HCT116 (cell line): ENCODE results near the gene GNB2. TPM values are rescaled to one million over a fixed set of nuclear protein-coding genes. Genes with fewer than 3 reads are reported as not detected.

ENCODE experiments used
- ATAC-seq: fragments of 200-7000 bp; cut with Tn5 transposase; 2 replicates; pipeline ENCODE4 v1.9.1; 2020; ENCODE audit warnings: mild to moderate bottlenecking, moderate library complexity
- BruUV-seq: library from RNA; stranded (reverse); fragments of 400-500 nt; replicated peaks from 2 replicates; lab custom pipeline; 2021; lab: Mats Ljungman, UMichigan
- CTCF ChIA-PET: fragments of 300-600 bp; sonication (Branson Sonifier 250); formaldehyde crosslinking; loops from one replicate; lab custom pipeline; 2021; ENCODE audit warnings: antibody characterized with exemption; lab: Charles Lee
- POLR2A ChIA-PET: fragments of 300-600, 350-600 bp; sonication (Branson Sonifier 250); formaldehyde crosslinking; loops from one replicate; lab custom pipeline; 2021; ENCODE audit warnings: antibody characterized with exemption; lab: Charles Lee
- RAD21 ChIA-PET, 2 experiments: fragments of 300-600 bp; sonication (Branson Sonifier 250); formaldehyde crosslinking; loops; one replicate each; lab custom pipeline; 2023; ENCODE audit warnings: low total read pairs in 2 of 2; ENCODE audit not compliant: uncharacterized antibody in 2 of 2, unreplicated experiment in 2 of 2, low non-redundant PET in 1 of 2; lab: Charles Lee
- DNase-seq: peaks from one replicate; pipeline ENCODE4 v3.0.0-alpha.2; 2010; ENCODE audit warnings: low read depth, low spot score
- H2AFZ ChIP-seq: fragments of 200-600 bp; shearing (Covaris generic), sonication (generic); 2 replicates; pipeline ENCODE4 v1.6.1; 2017; ENCODE audit warnings: low read depth, mixed run types, mixed read lengths, antibody characterized with exemption, low read length; ENCODE audit not compliant: poor library complexity, severe bottlenecking
- H3K27ac ChIP-seq: 2 replicates; pipeline ENCODE4 v1.5.1; 2012; ENCODE audit warnings: low read depth, low read length
- H3K27me3 ChIP-seq: fragments of 200-600 bp; sonication (generic); 2 replicates; pipeline ENCODE4 v1.6.1; 2016; ENCODE audit warnings: mixed run types, low read length, mixed read lengths; ENCODE audit not compliant: insufficient read depth
- H3K36me3 ChIP-seq, 2 experiments: fragments of 200-500 bp in 1 of 2; fragments of 200-600 bp in 1 of 2; sonication (Bioruptor generic) in 1 of 2; sonication (generic) in 1 of 2; 2 replicates each; pipeline versions ENCODE4 v1.5.1 to v1.6.1; 2014 to 2016; ENCODE audit warnings: low read length in 2 of 2, inconsistent platforms in 1 of 2, mixed read lengths in 1 of 2, mixed run types in 1 of 2; ENCODE audit not compliant: insufficient read depth in 2 of 2, control insufficient read depth in 1 of 2
- H3K4me1 ChIP-seq, 2 experiments: fragments of 200-600 bp in 1 of 2; sonication (generic) in 1 of 2; 2 replicates each; pipeline versions ENCODE4 v1.5.1 to v1.6.1; 2012 to 2017; ENCODE audit warnings: low read length in 2 of 2, inconsistent platforms in 1 of 2, mild to moderate bottlenecking in 1 of 2, mixed read lengths in 1 of 2, mixed run types in 1 of 2, moderate library complexity in 1 of 2; ENCODE audit not compliant: insufficient read depth in 2 of 2, control insufficient read depth in 1 of 2
- H3K4me2 ChIP-seq: fragments of 200-600 bp; sonication (generic); 2 replicates; pipeline ENCODE4 v1.6.1; 2017; ENCODE audit warnings: mixed run types, low read length, mixed read lengths
- H3K4me3 ChIP-seq, 2 experiments: fragments of 200-600 bp in 1 of 2; sonication (generic) in 1 of 2; replicated peaks in 1 of 2; 2 replicates each; pipeline ENCODE4 v1.5.1; 2011 to 2016; ENCODE audit warnings: low read length in 2 of 2, control low read depth in 1 of 2, low read depth in 1 of 2, mild to moderate bottlenecking in 1 of 2, mixed read lengths in 1 of 2, mixed run types in 1 of 2
- H3K79me2 ChIP-seq: fragments of 200-600 bp; sonication (generic); 2 replicates; pipeline ENCODE4 v1.6.1; 2017; ENCODE audit warnings: mild to moderate bottlenecking, mixed run types, low read length, moderate library complexity, mixed read lengths; ENCODE audit not compliant: insufficient read depth
- H3K9ac ChIP-seq: fragments of 200-600 bp; sonication (generic); 2 replicates; pipeline ENCODE4 v1.6.1; 2016; ENCODE audit warnings: low read length, mixed read lengths
- H3K9me2 ChIP-seq: fragments of 200-600 bp; sonication (generic), shearing (Covaris generic); 2 replicates; pipeline ENCODE4 v1.6.1; 2017; ENCODE audit warnings: mixed run types, mild to moderate bottlenecking, moderate library complexity; ENCODE audit not compliant: insufficient read depth
- H3K9me3 ChIP-seq, 2 experiments: fragments of 200-500 bp in 1 of 2; fragments of 200-600 bp in 1 of 2; sonication (Bioruptor generic) in 1 of 2; sonication (generic) in 1 of 2; 2 replicates each; pipeline ENCODE4 v1.6.1; 2014 to 2017; ENCODE audit warnings: low read length in 2 of 2, mixed read lengths in 2 of 2, inconsistent platforms in 1 of 2, low read depth in 1 of 2, mild to moderate bottlenecking in 1 of 2, mixed run types in 1 of 2, moderate library complexity in 1 of 2; ENCODE audit not compliant: control insufficient read depth in 1 of 2, insufficient read depth in 1 of 2
- H4K20me1 ChIP-seq: fragments of 200-600 bp; sonication (generic), shearing (Covaris generic); 2 replicates; pipeline ENCODE4 v1.6.1; 2017; ENCODE audit warnings: mixed run types, mild to moderate bottlenecking, moderate library complexity; ENCODE audit not compliant: insufficient read depth
- CBX3 ChIP-seq: IDR thresholded peaks from 2 replicates; pipeline ENCODE4 v1.6.1; 2012; ENCODE audit warnings: low read depth
- CEBPB ChIP-seq: IDR thresholded peaks from 2 replicates; pipeline ENCODE4 v1.6.1; 2012; ENCODE audit warnings: low read depth
- ELF1 ChIP-seq: IDR thresholded peaks from 2 replicates; pipeline ENCODE4 v1.6.1; 2012; ENCODE audit warnings: low read depth, borderline replicate concordance
- EZH2 ChIP-seq: fragments of 200-600 bp; sonication (generic); IDR thresholded peaks from 2 replicates; pipeline ENCODE4 v1.6.1; 2017; ENCODE audit warnings: antibody characterized with exemption, mixed run types
- EZH2phosphoT487 ChIP-seq: fragments of 200-600 bp; IDR thresholded peaks from 2 replicates; pipeline ENCODE4 v1.6.1; 2018; ENCODE audit warnings: antibody characterized with exemption, borderline replicate concordance
- POLR2AphosphoS5 ChIP-seq: IDR thresholded peaks from 2 replicates; pipeline ENCODE4 v1.6.1; 2011; ENCODE audit warnings: mild to moderate bottlenecking, low read depth, low read length, moderate library complexity
- RAD21 ChIP-seq: IDR thresholded peaks from 2 replicates; pipeline ENCODE4 v1.6.1; 2012; ENCODE audit warnings: low read depth, mild to moderate bottlenecking
- SP1 ChIP-seq: IDR thresholded peaks from 2 replicates; pipeline ENCODE4 v1.6.1; 2012; ENCODE audit warnings: low read depth
- SRF ChIP-seq: IDR thresholded peaks from 2 replicates; pipeline ENCODE4 v1.6.1; 2012; ENCODE audit warnings: low read depth
- YY1 ChIP-seq: IDR thresholded peaks from 2 replicates; pipeline ENCODE4 v1.6.1; 2011; ENCODE audit warnings: low read length, low read depth, moderate library complexity, mild to moderate bottlenecking; ENCODE audit not compliant: insufficient replicate concordance; ENCODE audit errors: extremely low read depth
- ZFX ChIP-seq: fragments of 450-650 bp; IDR thresholded peaks from 2 replicates; pipeline ENCODE4 v1.6.1; 2017
- intact Hi-C: fragments of 100-400 bp; cut with micrococcal nuclease; formaldehyde crosslinking; loops from 2 replicates; pipeline ENCODE4 v1.10.0; 2022
- total RNA-seq: library from RNA; stranded (reverse); gene quantifications from one replicate; pipeline ENCODE4 v1.2.1, GENCODE V29; 2021; ENCODE audit not compliant: unreplicated experiment
- TF ChIP-seq, protein P1 (sequence below): IDR thresholded peaks from 2 replicates; pipeline ENCODE4 v1.6.1; 2011; ENCODE audit warnings: mild to moderate bottlenecking, low read length, moderate library complexity; ENCODE audit not compliant: insufficient replicate concordance; ENCODE audit errors: extremely low read depth
- TF ChIP-seq, protein P2 (sequence below): IDR thresholded peaks from 2 replicates; pipeline ENCODE4 v1.6.1; 2012; ENCODE audit warnings: low read depth
- TF ChIP-seq, protein P3 (sequence below): IDR thresholded peaks from 2 replicates; pipeline ENCODE4 v1.6.1; 2012
- TF ChIP-seq, protein P4 (sequence below): IDR thresholded peaks from 2 replicates; pipeline ENCODE4 v1.6.1; 2012
- TF ChIP-seq, protein P5 (sequence below), 3 experiments: fragments of 200-600 bp in 1 of 3; sonication (generic) in 1 of 3; IDR thresholded peaks in 2 of 3; conservative IDR thresholded peaks in 1 of 3; 2 replicates each; pipeline ENCODE4 v1.5.1; 2012 to 2017; ENCODE audit warnings: low read depth in 2 of 3, low read length in 2 of 3, antibody characterized with exemption in 1 of 3, borderline replicate concordance in 1 of 3, control low read depth in 1 of 3, mild to moderate bottlenecking in 1 of 3, mixed read lengths in 1 of 3, mixed run types in 1 of 3, moderate library complexity in 1 of 3; ENCODE audit not compliant: insufficient read depth in 1 of 3

Gene GNB2
- total RNA-seq, 1 experiment from 2014 or later: 246 TPM

DNA sequence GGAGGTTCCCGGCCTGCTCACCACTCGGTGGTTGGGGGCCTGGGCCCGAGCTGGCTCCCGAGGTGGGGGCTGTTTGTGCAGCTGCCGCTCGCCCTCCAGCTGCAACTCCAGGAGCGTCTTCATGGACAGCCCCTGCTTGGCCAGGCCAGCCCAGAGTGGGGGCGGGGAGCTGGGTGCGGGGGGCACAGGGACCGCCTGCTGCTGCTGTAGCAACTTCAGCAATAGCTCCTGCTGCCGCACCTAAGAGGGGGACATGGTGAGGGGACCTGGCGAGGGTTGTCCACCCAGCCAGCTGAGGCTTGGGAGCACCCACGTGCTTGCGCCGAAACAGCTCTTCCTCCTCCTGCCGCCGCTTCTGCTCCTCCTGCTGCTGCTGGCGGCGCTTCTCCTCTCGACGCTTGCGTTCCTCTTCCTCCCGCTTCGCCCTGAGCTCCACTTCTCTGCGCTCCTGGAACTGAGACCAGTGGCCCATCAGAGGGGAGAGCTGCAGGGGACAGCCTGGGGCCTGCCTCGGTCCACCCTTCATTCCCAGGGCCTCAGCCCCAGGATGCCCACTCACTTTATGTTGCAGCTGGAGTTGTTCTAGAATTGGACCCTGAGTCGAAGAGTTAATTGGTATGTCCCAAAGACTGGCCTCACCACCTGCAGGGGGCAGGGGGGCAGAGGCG lies 9.6 kb downstream of the GNB2 start:
- no peak for ATAC-seq
- CTCF ChIA-PET: interaction anchor here (0.9 to 1.6 kb wide), 2 partner anchors 10 to 23 kb away, joined by 3 to 6 read pairs; partner anchors contain the start of gene POP7
- no TSS peak for BruUV-seq
- DNase-seq: no peak
- TF ChIP-seq EZH2 (no peak), SP1 (no peak), POLR2AphosphoS5 (no peak), SRF (no peak), ZFX (no peak), ELF1 (no peak), CBX3 (no peak), EZH2phosphoT487 (no peak), YY1 (no peak), CEBPB (no peak), RAD21 (no peak)
- TF ChIP-seq, protein P1, sequence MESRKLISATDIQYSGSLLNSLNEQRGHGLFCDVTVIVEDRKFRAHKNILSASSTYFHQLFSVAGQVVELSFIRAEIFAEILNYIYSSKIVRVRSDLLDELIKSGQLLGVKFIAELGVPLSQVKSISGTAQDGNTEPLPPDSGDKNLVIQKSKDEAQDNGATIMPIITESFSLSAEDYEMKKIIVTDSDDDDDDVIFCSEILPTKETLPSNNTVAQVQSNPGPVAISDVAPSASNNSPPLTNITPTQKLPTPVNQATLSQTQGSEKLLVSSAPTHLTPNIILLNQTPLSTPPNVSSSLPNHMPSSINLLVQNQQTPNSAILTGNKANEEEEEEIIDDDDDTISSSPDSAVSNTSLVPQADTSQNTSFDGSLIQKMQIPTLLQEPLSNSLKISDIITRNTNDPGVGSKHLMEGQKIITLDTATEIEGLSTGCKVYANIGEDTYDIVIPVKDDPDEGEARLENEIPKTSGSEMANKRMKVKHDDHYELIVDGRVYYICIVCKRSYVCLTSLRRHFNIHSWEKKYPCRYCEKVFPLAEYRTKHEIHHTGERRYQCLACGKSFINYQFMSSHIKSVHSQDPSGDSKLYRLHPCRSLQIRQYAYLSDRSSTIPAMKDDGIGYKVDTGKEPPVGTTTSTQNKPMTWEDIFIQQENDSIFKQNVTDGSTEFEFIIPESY: no peak
- TF ChIP-seq, protein P2, sequence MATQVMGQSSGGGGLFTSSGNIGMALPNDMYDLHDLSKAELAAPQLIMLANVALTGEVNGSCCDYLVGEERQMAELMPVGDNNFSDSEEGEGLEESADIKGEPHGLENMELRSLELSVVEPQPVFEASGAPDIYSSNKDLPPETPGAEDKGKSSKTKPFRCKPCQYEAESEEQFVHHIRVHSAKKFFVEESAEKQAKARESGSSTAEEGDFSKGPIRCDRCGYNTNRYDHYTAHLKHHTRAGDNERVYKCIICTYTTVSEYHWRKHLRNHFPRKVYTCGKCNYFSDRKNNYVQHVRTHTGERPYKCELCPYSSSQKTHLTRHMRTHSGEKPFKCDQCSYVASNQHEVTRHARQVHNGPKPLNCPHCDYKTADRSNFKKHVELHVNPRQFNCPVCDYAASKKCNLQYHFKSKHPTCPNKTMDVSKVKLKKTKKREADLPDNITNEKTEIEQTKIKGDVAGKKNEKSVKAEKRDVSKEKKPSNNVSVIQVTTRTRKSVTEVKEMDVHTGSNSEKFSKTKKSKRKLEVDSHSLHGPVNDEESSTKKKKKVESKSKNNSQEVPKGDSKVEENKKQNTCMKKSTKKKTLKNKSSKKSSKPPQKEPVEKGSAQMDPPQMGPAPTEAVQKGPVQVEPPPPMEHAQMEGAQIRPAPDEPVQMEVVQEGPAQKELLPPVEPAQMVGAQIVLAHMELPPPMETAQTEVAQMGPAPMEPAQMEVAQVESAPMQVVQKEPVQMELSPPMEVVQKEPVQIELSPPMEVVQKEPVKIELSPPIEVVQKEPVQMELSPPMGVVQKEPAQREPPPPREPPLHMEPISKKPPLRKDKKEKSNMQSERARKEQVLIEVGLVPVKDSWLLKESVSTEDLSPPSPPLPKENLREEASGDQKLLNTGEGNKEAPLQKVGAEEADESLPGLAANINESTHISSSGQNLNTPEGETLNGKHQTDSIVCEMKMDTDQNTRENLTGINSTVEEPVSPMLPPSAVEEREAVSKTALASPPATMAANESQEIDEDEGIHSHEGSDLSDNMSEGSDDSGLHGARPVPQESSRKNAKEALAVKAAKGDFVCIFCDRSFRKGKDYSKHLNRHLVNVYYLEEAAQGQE: no peak
- TF ChIP-seq, protein P3, sequence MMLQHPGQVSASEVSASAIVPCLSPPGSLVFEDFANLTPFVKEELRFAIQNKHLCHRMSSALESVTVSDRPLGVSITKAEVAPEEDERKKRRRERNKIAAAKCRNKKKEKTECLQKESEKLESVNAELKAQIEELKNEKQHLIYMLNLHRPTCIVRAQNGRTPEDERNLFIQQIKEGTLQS: no peak
- TF ChIP-seq, protein P4, sequence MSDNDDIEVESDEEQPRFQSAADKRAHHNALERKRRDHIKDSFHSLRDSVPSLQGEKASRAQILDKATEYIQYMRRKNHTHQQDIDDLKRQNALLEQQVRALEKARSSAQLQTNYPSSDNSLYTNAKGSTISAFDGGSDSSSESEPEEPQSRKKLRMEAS: no peak
- TF ChIP-seq, protein P5, sequence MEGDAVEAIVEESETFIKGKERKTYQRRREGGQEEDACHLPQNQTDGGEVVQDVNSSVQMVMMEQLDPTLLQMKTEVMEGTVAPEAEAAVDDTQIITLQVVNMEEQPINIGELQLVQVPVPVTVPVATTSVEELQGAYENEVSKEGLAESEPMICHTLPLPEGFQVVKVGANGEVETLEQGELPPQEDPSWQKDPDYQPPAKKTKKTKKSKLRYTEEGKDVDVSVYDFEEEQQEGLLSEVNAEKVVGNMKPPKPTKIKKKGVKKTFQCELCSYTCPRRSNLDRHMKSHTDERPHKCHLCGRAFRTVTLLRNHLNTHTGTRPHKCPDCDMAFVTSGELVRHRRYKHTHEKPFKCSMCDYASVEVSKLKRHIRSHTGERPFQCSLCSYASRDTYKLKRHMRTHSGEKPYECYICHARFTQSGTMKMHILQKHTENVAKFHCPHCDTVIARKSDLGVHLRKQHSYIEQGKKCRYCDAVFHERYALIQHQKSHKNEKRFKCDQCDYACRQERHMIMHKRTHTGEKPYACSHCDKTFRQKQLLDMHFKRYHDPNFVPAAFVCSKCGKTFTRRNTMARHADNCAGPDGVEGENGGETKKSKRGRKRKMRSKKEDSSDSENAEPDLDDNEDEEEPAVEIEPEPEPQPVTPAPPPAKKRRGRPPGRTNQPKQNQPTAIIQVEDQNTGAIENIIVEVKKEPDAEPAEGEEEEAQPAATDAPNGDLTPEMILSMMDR (IDR thresholded peaks at IDR 0.05 in 2 of 3, conservative IDR thresholded peaks at IDR 0.05 in 1 of 3; ENCODE audit: borderline replicate concordance in 1 of 3, insufficient read depth in 1 of 3, low read depth in 2 of 3, low read length in 2 of 3): no peak
- TF ChIP-seq, all 23 proteins: peak for 0
- H3K9ac ChIP-seq: no peak overlapping the region
- no peak overlapping the region for H3K4me3 ChIP-seq
- ChIA-PET RAD21 (no interaction called here), POLR2A (no interaction called here)
- peaks cover 29 to 35% of the 10 kb centered on the region in 2 experiments; a peak in 3 of 4 replicates for H3K36me3 ChIP-seq
- H2AFZ ChIP-seq: no peak overlapping the region
- H3K9me2 ChIP-seq: no peaks in the 10 kb centered on the region
- no peaks in the 10 kb centered on the region for H3K9me3 ChIP-seq
- no peaks in the 10 kb centered on the region for H3K27me3 ChIP-seq
- intact Hi-C loops: no loop called here
- H4K20me1 ChIP-seq: no peaks in the 10 kb centered on the region
- no peak overlapping the region for H3K4me2 ChIP-seq
- H3K79me2 ChIP-seq: peaks cover 9% of the 10 kb centered on the region; the same call in 1 of the 2 replicates
- no peak overlapping the region for H3K27ac ChIP-seq
- peaks cover 0 to 5% of the 10 kb centered on the region in 2 experiments; a peak in 1 of 4 replicates for H3K4me1 ChIP-seq
